ENCODE data around the gene FMN1.

The FMN1 gene

DNA sequence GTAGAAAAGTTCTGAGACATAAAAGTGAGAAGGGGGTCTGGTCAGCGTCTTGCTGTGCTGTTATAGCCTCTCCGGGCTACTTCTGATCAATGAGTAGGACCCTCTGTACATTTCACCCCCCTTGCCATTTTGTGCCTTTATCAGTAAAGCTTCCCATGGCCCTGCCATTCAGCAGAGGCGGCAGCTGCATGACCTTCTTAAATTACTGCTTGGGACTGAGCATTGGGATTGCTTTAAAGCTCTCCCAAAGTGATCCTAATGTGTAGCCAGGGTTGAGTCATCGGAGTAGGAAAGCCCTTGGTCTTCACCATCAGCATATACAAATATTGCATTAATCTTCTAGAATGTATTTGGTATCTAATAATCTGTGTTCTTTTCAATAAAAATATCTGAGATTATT lies 70.2 kb downstream of the FMN1 start:
- DNase-seq = no peak

DNA sequence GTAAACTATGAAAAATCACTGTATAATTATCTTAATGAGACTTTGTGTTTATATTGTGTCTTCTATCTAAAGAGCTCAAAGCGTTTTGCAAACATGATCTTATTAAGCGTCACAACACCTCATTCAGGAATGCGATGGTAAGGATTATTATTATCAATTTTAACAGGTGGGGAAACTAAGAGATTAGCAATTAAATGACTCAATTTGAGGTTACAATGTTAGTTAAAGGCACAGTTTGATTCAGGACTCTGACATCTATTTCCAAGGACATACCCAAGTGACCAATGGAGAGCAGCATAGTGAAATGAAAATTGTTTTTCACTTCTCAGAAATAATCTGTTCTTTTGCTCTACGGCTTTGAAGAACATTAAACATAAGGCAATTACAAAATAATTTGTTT lies 74.6 kb downstream of the FMN1 start:
- no peak for DNase-seq

DNA sequence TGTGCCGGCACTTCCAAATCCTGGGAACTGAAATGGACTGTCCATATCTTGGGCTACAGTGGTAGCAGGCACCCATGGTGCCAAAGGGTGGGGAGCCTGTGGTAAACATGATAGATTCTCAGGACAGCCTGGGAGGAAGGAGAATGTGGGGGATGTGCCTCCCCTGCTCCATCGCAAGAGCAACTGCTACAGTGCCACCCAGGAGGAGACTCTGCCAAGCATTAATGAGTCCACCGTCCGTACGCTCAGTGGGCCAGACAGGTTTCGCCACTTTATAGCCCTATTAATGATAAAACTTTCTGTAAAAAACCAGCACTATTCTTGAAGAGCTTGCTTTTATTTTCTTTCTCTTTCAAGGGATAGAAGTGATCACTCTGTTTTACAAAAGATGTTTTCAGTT lies 75.2 kb downstream of the FMN1 start:
- DNase-seq = no peak

DNA sequence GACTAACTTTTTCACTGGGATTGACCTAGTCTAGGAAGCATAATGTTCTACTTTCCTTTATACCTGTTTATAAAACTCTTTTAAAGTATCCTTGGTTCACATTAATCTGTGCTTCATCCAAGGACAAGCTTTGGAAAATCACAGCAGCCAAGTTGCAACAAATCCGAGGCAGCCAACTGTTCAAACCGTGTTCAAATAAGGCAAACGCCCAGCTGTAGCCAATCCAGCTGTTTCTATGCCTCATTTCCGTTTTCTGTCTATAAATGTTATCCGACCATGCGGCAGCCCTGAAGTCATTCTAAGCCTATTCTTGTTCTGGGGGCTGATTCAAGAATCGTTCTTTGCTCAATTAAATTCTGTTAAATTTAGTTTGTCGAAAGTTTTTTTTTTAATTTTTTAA lies 78.3 kb downstream of the FMN1 start:
- DNase-seq = no peak

DNA sequence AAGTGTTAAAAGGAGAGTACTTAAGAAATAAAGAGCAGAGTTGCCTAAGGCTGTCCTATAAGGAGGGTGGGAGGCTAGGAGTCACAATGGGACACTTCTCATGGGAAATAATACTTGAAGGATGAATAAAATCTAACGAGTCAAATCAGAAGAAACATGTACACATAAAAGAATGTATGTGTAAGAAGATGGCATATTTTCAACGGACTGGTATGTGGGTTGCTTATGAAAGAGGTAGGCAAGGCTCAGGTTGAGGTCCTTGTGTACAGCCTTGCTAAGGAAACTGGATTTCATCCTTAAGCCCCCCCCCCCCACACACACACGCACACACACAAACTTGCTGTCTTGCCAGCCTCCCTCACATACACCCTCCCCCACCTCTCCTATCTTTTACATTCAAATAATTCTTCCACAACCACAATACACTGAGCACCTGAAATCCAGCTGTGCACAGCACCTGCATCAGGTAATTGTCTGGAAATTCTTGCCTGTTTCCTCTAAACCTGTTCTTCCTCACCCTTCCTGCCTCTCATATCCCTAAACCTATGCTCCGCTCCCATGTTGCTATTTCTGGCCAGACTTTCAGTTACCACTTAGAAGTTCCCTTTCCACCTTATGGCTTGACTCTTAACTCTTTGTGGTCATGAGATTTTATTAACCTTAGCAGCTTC lies 79.2 kb downstream of the FMN1 start:
- peak; percentile 33 for DNase-seq

DNA sequence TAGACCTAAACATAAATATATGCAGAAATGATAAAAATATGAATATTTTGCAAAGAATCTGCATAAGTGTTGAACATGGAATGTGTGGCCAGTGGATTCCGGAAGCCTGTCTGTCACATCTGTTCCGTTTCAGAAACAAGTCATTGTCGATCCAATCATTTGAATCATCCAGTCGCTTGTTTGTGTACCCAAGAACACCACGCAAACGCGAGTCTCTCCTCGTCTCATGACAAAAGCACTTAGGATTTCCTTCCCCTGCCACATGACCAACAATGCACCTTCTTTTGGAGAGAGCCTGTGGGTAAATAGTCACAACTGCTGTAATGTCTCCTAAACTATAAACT lies 80.2 kb downstream of the FMN1 start:
- DNase-seq = peak; percentile 72

DNA sequence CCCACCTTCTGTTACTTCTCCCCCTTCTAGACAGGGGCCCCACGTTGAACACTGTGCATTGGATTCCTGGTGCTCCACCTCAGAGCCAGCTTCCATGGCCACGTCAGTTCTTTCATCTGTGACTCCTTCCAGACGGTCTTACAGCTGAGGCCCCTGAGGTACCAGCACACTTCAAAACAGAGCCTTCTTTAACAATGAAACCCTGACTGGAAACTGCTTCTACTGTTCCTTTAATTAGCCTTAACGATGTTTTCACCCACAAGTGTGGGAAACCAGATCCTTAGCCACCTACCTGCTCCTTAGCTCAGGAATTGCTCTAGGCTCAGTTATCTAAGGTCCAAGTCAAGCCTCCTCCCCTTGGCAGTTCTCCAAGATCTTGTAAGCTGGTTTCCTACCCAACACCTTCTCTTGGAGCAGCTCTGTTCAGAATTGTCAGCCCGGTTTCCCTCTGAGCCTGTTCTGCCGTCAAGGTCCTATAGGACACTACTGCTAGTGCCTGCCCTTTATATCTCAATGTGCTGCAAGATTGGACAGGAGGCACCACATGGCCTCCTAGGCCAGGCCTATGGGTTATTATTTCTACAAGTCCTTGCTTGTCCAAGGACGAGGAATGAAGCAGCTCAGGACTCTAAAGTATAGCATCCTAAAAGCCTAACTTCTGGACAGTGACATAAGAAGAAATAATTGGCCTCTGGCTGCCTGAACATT lies 80.7 kb downstream of the FMN1 start:
- DNase-seq = no peak

DNA sequence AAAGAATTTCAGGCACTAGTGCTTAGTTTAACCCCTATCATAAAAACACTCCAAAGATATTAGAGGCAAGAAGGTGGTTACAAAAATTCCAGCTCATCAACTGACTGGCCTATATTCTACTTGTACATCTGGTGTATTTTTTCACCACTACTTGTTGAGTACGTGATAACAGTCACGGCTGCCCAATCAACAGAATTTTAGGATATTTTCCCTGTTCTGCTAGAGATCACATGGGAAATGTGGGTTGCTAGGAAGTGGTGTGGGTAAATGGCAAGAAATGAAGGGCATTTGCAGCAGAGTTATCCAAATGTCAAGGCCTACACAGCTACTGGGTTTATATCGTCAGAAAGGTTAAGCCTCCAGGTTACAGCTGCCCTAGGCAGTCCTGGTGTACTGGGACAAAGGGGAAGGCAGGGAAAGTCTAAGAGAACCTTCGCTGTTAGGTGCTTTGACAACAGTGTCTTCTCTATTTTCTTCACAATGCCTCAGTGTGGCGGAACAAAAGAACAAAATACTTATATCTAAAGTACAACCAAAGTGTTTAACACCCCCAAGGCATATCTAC lies 81.9 kb downstream of the FMN1 start:
- no peak for DNase-seq

DNA sequence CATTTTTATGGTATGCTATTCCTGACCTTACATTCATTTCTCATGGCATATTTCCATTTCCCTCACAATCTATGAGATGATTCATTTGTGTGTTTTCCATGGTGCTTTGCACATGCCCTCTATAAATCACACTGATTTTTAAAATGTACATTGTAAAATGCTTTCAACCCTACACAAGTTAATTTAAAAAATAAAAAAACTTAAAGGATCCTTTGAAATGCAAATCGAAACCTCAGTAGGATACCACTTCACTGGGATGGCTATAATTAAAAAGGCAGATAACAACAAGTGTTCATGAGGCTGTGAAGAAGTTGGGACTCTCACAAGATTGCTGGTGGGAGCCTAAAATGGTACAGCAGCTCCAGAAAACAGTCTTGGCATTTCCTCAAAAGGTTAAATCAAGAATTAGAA lies 83.5 kb downstream of the FMN1 start:
- peak; percentile 76 for DNase-seq

DNA sequence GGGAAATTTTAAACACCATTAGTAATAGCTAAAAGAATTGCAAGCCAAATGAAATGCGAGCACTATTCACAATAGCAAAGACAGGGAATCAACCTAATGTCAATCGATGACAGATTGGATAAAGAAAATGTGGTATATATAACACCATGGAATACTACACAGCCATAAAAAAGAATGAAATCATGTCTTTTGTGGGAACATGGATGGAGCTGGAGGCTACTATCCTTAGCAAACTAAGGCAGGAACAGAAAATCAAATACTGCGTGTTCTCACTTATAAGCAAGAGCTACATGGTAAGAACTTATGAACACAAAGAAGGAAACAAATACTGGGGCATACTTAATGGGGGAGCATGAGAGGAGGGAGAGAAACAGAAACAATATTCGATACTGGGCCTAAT lies 85.2 kb downstream of the FMN1 start:
- no peak for DNase-seq

DNA sequence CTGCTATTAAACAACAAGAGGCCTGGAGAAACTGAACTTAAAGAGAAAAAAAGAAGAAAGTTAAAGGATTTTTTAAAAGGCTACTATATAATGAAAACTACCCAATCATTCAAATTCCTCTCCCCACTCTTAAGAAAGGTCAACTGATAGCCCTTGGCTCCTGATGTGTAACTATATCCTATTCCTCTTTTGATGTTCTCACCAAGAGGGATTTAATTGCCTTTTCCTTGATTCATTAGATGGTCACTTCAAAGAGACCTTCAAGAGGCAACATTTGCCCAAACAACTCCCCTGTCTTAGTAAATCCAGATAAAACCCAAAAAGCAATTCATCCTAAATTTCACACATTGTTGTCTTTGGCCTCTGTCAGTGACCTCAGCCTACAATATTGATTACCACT lies 86.0 kb downstream of the FMN1 start:
- no peak for DNase-seq

DNA sequence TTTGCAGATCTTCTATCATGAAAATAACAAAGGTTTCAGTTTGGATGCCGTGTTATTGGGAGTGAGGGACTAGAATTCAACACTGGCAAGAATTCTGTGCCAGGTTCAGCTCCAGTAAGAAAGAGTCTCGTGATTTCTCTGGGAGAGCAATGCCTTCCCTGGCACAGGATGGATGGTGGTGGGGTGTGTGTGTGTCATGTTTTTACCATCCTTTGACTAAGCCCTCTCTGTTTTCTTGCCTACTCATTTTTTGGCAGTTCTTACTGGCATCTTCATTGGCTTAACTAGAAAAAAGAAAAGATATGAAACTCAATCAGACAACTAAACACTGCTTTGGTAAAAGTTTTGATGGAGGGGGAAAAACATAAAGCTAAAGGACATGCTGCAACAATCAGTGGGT lies 86.6 kb downstream of the FMN1 start:
- DNase-seq = no peak

DNA sequence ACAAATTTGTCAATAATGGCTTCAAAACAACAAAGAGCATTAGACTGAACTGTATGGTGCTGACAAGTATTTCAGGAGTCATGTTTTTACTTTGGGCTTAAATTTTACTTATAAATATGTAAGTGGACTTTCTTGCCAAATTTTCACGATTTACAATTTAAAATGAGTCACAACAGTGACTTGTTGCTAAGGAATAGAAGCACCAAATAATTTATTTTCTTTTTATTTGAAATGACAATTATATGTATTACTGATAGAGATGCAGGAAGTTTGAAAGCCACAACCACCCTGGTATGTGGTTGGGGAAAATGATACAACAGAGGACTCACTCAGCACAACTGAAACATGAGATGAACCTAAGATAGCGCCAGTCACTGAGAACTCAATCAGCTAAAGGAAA lies 90.3 kb downstream of the FMN1 start:
- DNase-seq = peak; percentile 84

DNA sequence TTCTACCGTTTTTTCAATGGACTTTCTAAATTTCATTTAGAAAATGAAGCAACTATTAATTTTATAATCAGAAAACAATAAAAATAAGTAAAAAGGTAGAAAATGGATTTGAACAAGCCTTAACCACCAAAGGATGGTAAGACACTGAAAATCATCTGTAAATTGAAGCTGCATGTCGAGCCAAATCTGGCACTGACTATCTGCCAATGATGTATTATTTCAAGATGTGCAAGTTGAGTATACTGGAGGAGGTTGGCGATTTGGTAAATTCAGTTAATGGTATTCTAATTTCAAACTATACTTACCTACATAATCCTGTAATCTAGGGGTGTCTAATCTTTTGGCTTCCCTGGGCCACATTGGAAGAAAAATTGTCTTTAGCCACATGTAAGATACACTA lies 93.5 kb downstream of the FMN1 start:
- DNase-seq = no peak

DNA sequence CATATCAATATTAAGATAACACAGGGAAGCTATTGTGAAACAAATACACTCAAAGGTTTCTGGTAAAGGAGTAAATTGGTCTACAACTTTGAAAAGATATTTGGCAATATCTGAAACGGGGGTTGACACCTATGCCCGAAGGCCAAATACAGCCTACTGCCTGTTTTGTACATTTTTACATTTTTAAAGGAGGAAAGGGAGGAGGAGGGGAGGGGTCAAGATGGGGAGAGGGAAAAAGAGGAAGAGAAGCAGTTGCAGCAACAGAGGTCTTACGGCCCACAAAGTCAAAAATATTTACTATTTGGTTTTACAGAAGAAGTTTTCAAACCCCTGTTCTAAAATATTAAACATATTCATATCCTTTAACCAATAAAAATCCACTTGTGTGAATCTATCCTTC lies 94.2 kb downstream of the FMN1 start:
- DNase-seq = no peak

DNA sequence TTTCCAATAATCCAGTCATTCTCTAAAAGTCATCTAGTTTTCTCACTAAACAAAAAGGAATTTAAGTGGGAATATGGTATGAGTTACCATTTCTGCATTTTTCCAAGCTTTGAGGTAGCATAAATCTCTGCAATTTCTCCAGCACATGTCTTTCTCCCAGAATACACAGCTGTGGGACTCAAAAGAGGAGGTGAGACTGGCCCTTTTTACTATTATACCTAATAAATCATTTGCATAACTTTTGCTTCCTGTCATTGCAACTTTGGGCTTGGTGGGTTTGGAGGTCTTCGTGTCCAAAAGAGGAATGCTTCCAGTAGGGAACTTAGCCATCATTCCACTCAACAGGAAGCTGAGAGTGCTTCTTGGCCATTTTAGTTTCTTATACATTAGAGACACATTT lies 94.8 kb downstream of the FMN1 start:
- DNase-seq = no peak

DNA sequence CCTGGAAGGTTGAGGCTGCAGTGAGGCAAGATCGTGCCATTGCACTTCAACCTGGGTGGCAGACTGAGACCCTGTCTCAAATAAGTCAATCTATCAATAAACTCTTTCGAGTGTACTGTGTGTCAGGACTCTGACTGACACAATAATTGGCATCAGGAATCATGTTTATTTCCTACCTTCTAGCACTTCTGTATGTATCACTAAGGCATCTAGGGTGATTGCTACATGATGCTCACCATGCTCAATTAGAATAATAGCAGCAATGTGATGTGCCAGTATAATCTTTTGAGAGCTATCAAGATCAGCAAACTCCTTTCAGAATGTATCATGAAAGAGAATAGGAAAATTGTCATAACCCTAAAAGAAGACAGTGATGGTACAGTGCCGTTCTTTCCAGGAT lies 95.3 kb downstream of the FMN1 start:
- DNase-seq = no peak

DNA sequence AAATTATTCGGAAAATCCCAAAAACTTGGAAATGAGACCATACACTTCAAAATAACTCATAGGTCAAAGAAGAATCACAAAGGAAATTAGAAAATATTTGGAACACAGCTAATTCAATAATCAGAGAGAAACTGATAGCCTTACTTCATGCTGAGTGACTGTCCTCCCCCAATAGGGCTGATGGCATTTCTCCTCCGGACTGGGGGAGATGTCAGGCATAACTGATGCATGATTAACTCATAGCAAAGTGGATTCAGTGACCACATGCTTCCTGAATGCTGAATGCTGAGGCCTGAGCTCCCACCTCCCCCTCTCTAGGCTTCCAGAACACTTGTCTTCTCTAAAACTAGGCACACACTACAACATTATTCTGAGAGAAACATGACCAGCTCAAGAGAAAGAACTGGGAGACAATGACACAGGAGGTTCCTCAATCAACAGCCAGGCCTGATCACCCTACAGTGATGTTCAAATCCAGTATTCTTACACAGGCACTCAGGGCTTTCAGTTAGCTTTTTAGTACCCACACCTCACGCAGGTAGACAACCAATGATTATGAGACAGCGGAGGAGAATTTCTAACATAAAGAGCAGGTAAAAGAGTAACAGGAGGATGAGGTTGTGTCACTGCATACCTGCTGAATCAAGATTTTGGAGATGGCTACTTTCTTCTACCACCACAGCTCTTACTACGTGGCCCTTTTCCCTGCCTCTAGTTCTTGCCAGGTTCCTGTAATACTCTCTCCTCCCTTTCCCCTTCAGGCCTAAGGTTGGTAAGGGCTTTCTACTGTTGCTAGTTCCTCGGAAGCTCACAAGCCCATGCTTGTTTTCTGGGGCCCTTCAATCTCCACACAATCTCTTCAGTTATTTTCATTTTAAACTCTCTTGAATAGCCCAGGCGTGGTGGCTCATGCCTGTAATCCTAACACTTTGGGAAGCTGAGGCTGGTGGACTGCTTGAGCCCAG lies 96.1 kb downstream of the FMN1 start:
- DNase-seq = peak; percentile 93

DNA sequence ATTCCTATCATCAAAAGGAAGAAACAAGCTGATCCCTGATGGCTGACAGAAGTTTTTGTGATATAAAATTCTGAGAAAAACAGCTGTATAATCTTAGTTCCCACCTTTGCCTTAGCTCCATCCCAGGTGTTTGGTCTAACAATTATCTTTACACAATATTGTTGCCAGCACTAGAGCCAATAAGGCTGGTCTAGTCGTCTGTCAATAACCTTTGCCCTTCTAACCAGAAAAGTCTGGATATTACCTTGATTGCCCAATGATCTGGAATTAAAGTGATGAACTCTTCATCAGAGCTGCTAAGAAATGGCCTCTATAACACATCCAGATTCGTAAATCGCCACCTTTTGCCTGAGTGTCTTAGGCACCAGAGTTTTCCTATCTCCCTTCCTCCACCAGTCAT lies 98.4 kb downstream of the FMN1 start:
- DNase-seq = no peak

DNA sequence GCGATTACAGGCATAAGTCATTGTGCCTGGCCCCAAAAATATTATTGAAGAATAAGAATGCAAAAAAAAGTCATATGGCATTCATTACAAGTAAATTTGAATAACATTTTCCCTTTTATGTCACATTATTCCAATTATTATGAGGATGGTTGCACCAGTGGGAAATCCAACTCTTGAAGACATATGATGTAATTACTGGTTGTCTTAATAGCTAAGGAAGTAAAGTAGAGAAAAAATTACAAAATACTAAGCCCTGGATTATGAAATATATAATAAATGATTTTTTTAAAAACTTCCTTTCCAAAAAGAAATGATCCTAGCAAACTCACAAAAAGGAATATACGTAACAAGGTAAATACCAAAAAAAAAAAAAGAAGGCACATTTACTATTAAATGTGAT lies 98.9 kb downstream of the FMN1 start:
- no peak for DNase-seq

DNA sequence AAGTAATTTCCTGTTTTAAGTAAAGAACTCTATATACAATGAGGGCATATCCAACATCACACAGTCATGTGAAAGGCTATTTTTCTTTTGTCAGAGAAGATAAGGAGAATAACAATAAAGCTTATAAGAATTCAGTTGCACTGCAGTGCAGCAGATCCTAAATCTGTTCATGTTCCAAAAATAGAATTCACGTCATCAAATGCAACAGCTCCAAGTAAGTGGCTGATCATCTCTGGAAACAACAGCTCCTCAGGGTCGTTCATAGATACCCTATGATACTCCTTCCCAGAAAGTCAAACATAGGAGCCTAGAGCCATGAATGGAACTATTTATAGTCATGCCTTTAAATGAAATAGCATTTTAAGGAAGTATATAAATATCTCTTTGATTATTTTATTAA lies 100.2 kb downstream of the FMN1 start:
- DNase-seq = peak; percentile 52

DNA sequence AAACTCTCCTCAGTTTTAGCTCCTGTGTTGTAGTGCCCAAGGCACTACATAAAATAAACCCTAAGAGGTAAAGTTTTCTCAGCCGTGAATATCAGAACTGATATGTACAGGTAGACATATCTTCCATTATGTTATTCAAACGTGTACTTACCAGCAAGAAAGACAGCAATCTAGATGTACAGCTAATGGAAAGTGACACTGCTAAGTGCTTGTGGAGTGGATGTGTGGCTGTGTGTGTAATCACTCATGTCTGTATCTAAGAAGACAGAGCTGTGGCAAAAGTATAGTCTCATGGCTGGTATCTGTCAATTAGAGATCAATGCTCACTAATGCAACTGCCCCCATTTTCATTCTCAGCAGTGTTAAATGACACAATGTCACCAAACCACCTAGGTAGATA lies 101.3 kb downstream of the FMN1 start:
- DNase-seq = no peak

DNA sequence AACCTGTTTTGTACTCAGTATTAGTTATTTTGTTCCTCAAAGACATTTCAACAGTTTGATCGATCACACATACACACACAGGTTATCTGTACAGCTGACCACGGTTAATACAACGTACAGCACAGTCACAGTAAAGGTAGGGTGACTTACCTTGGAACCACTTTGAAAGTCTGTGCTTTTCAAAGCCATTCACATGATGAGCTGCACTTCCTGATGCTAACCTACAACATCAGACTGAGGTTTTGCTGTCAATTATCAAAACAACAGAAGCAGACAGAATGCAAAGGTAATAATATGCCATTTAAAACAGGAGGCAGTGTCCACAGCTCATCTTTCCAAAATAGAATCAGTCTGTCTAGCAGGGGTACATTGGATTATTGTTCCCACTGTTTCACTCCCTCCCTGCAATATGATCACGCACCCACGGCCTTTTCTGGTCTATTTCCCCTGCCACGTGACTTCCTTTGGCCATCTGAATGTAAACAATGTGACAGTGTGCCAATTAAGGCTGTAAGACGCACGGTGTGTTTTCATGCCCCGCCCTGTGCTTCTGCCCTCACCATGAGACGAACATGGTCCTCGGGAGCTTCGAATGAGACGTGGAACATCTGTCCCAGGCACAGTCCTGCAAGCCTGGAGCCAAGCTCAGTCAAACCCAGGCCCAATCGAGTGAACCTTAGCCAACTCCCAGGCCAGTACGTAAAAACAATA lies 102.4 kb downstream of the FMN1 start:
- no peak for DNase-seq

Data from fibroblast of skin of scalp (primary cell).